Measurements from ENCODE around the gene OR5T2.
"Not testable (repeated sequence)": the region's sequence is repeated elsewhere in the genome, so short reads cannot be mapped to it uniquely, and the experiment has no call there.

OR5T2 gene

GRCh38 chr11:56234155-56234554 lies at the start of gene OR5T2:
Gene OR5T2, minus strand, starts transcription at chr11:56234255. Its CDS starts 1,193 bp downstream, at chr11:56233062.
- DNase-seq (ENCODE audit: low read depth, low spot score) = no peak
- no peak within 1 kb of the TSS for H3K4me3 ChIP-seq (ENCODE audit: low read depth, low read length)
- in situ Hi-C loops (cut with HindIII; ENCODE audit: low sequenced_read_pairs) = no loop called here
- TF ChIP-seq CTCF (IDR thresholded peaks at IDR 0.05; ENCODE audit: low read depth, low read length) = no peak

GRCh38 chr11:56273854-56274253 lies 39.8 kb upstream of the OR5T2 start, which contains the start of gene OR5T1:
Gene OR5T1, plus strand, starts transcription at chr11:56274154. Its CDS starts 1,485 bp downstream, at chr11:56275639.
- TF ChIP-seq CTCF (IDR thresholded peaks at IDR 0.05; ENCODE audit: low read depth, low read length) = no peak
- no peak for DNase-seq (ENCODE audit: low read depth, low spot score)
- in situ Hi-C loops (cut with HindIII; ENCODE audit: low sequenced_read_pairs) = no loop called here

GRCh38 chr11:56271092-56271491 lies 37.0 kb upstream of the OR5T2 start:
- in situ Hi-C loops (cut with HindIII; ENCODE audit: low sequenced_read_pairs) = no loop called here
- no peak overlapping the region for H3K4me3 ChIP-seq (ENCODE audit: low read depth, low read length)
- no peak for TF ChIP-seq CTCF (IDR thresholded peaks at IDR 0.05; ENCODE audit: low read depth, low read length)
- no peak for DNase-seq (ENCODE audit: low read depth, low spot score)

More at GRCh38 chr11:56273854-56274253, 39.8 kb upstream of the OR5T2 start, which contains the start of gene OR5T1:
- H3K4me3 ChIP-seq (ENCODE audit: low read depth, low read length) = no peak within 1 kb of the TSS

- TF ChIP-seq CTCF (IDR thresholded peaks at IDR 0.05; ENCODE audit: low read depth, low read length) = no peak
- DNase-seq (ENCODE audit: low read depth, low spot score) = no peak
- no peak within 1 kb of the TSS for H3K4me3 ChIP-seq (ENCODE audit: low read depth, low read length)
- in situ Hi-C loops (cut with HindIII; ENCODE audit: low sequenced_read_pairs) = no loop called here
Measured at GRCh38 chr11:56251954-56252353, 17.9 kb upstream of the OR5T2 start, which contains the start of gene OR5T3. Gene OR5T3, plus strand, starts transcription at chr11:56252254. Its CDS starts 0 bp downstream, at chr11:56252254.

GRCh38 chr11:56219735-56220134 lies 14.3 kb downstream of the OR5T2 start:
- DNase-seq (ENCODE audit: low read depth, low spot score); in situ Hi-C loops (cut with HindIII; ENCODE audit: low sequenced_read_pairs); H3K4me3 ChIP-seq (ENCODE audit: low read depth, low read length): not testable (repeated sequence)

- in situ Hi-C loops (cut with HindIII; ENCODE audit: low sequenced_read_pairs) = no loop called here
- DNase-seq (ENCODE audit: low read depth, low spot score) = no peak
- no peak for TF ChIP-seq CTCF (IDR thresholded peaks at IDR 0.05; ENCODE audit: low read depth, low read length)
- no peak overlapping the region for H3K4me3 ChIP-seq (ENCODE audit: low read depth, low read length)
Measured at GRCh38 chr11:56214537-56214936, 19.5 kb downstream of the OR5T2 start.

- DNase-seq (ENCODE audit: low read depth, low spot score) = no peak
- no peak for TF ChIP-seq CTCF (IDR thresholded peaks at IDR 0.05; ENCODE audit: low read depth, low read length)
- in situ Hi-C loops (cut with HindIII; ENCODE audit: low sequenced_read_pairs) = no loop called here
- no peak overlapping the region for H3K4me3 ChIP-seq (ENCODE audit: low read depth, low read length)
Measured at GRCh38 chr11:56207790-56208189, 26.3 kb downstream of the OR5T2 start.
